Psoas muscle (tissue), 8 donors: ENCODE results near the gene MTX2. TPM values are rescaled to one million over a fixed set of nuclear protein-coding genes. Genes with fewer than 3 reads are reported as not detected.

Experiments
- ATAC-seq, 4 donors: fragments of 200-7000 bp; cut with Tn5 transposase; one replicate each; pipeline ENCODE4 v1.9.1; 2020; ENCODE audit warnings: moderate library complexity in 3 of 4, mild to moderate bottlenecking in 2 of 4
- DNase-seq, 2 donors: peaks; one replicate each; pipeline ENCODE4 v3.0.0-alpha.2; 2020
- H3K27ac ChIP-seq: fragments of 200-600 bp; one replicate; pipeline ENCODE4 v1.8.0; 2022
- H3K27me3 ChIP-seq, 3 donors: fragments of 200-600 bp in 1 of 3; one replicate each; pipeline versions ENCODE4 v1.6.1 to v1.8.0; 2013 to 2022; ENCODE audit warnings: low read length in 2 of 3, mild to moderate bottlenecking in 2 of 3, moderate library complexity in 1 of 3; ENCODE audit not compliant: insufficient read depth in 3 of 3
- H3K36me3 ChIP-seq, 2 donors: fragments of 200-600 bp in 1 of 2; one replicate each; pipeline versions ENCODE4 v1.6.1 to v1.8.0; 2013 to 2022; ENCODE audit warnings: low read depth in 1 of 2, mild to moderate bottlenecking in 1 of 2, moderate library complexity in 1 of 2; ENCODE audit not compliant: insufficient read depth in 1 of 2
- H3K4me1 ChIP-seq: fragments of 200-600 bp; one replicate; pipeline ENCODE4 v1.8.0; 2022
- H3K4me3 ChIP-seq: fragments of 200-600 bp; one replicate; pipeline ENCODE4 v1.8.0; 2022; ENCODE audit warnings: mild to moderate bottlenecking
- H3K9me3 ChIP-seq: fragments of 200-600 bp; one replicate; pipeline ENCODE4 v1.8.0; 2022
- CTCF ChIP-seq: fragments of 200-600 bp; IDR thresholded peaks from one replicate; pipeline ENCODE4 v1.8.0; 2022; ENCODE audit warnings: antibody characterized with exemption
- WGBS, 3 donors: extraction: QIAGEN DNeasy Blood & Tissue Kit; methylation state at CpG; one replicate each; pipeline versions ENCODE4 v1.1.6 to v1.1.7; 2013; 5-methylcytosine and 5-hydroxymethylcytosine counted together
- intact Hi-C, 2 donors: fragments of 100-400 bp; cut with DNase I; formaldehyde crosslinking; loops; one replicate each; pipeline versions ENCODE4 v1.11.0 to v1.14.2; 2022
- polyA plus RNA-seq, 3 donors: library from polyadenylated mRNA; stranded (reverse); fragments of 200-250 nt; gene quantifications; one replicate each; pipeline ENCODE4 v1.2.3, GENCODE V29; 2013
- total RNA-seq, 4 donors: library from RNA; stranded (reverse); fragmentation: NEBNext Ultra II Directional in 2 of 4; extraction: Animal tissue kit (Norgen Biotek cat#: 25700) in 2 of 4; gene quantifications; one replicate each; pipeline versions ENCODE4 v1.2.1 to v1.2.4, GENCODE V29; 2021 to 2023
- donor health status: healthy with polysubstance abuse.
- donor health status: DM: no; HTN: no; CAD: no; lungs with moderate emphysema.
- donor health status: Bipolar disorder and iron deficiency.
- donor health status: healthy.
- donor health status: DM: yes; HTN: yes; CAD: no.
- donor health status: DM: no; HTN: no; CAD: no.
- donor health status: DM: no; HTN: no; CAD: no.
- donor health status: DM: yes; HTN: yes; CAD: no.

MTX2 gene
- total and polyA plus RNA-seq, 7 donors: 33.2 to 91.7 (median 43.6) TPM

- TF ChIP-seq CTCF: no peak
- no peaks in the 10 kb centered on the region for H3K9me3 ChIP-seq
- H3K4me1 ChIP-seq: no peaks in the 10 kb centered on the region
- no peak overlapping the region for H3K4me3 ChIP-seq
- H3K36me3 ChIP-seq: no peaks in the 10 kb centered on the region
- intact Hi-C loops: no loop called here
- DNase-seq (no peak), ATAC-seq (no peak)
- H3K27me3 ChIP-seq: peaks cover 0 to 3% (median 2%) of the 10 kb centered on the region in 3 donors
- no peak overlapping the region for H3K27ac ChIP-seq
- 65 to 73% (median 69%) methylated on average over 4 of the region's 4 CpGs for WGBS, 3 donors
These were observed 31.8 kb upstream of the MTX2 start for GRCh38 chr2:176237456-176237855.

GRCh38 chr2:176239031-176239430 is 30.2 kb upstream of the MTX2 start:
- DNase-seq (no peak), ATAC-seq (no peak)
- TF ChIP-seq CTCF: no peak
- Histone ChIP-seq H3K4me3 (no peak overlapping the region), H3K27me3 (peaks cover 0 to 3% (median 2%) of the 10 kb centered on the region in 3 donors), H3K36me3 (no peaks in the 10 kb centered on the region), H3K9me3 (no peaks in the 10 kb centered on the region), H3K4me1 (no peaks in the 10 kb centered on the region), H3K27ac (no peak overlapping the region)
- 29 to 50% (median 31%) methylated on average over 4 of the region's 4 CpGs for WGBS, 3 donors
- intact Hi-C loops: no loop called here

GRCh38 chr2:176240301-176240700 is 28.9 kb upstream of the MTX2 start:
- ATAC-seq (no peak), DNase-seq (no peak)
- H3K9me3 ChIP-seq: no peaks in the 10 kb centered on the region
- WGBS, 3 donors: 42 to 59% (median 48%) methylated on average over 1 of the region's 1 CpG
- no peak overlapping the region for H3K27ac ChIP-seq
- intact Hi-C loops: no loop called here
- no peaks in the 10 kb centered on the region for H3K36me3 ChIP-seq
- no peak overlapping the region for H3K4me3 ChIP-seq
- no peaks in the 10 kb centered on the region for H3K4me1 ChIP-seq
- TF ChIP-seq CTCF: no peak
- H3K27me3 ChIP-seq: peaks cover 0 to 12% (median 2%) of the 10 kb centered on the region in 3 donors

- Histone ChIP-seq H3K27ac (no peak overlapping the region), H3K4me3 (no peak overlapping the region), H3K36me3 (no peaks in the 10 kb centered on the region), H3K4me1 (no peaks in the 10 kb centered on the region), H3K9me3 (no peaks in the 10 kb centered on the region), H3K27me3 (peaks cover 0 to 12% (median 2%) of the 10 kb centered on the region in 3 donors)
- DNase-seq (no peak), ATAC-seq (no peak)
- TF ChIP-seq CTCF: no peak
- intact Hi-C loops: no loop called here
- WGBS, 3 donors: 10 to 22% (median 21%) methylated on average over 2 of the region's 2 CpGs
These were observed 27.0 kb upstream of the MTX2 start for GRCh38 chr2:176242276-176242675.

GRCh38 chr2:176246331-176246730 is 22.9 kb upstream of the MTX2 start:
- Histone ChIP-seq H3K27me3 (peaks cover 0 to 9% (median 0%) of the 10 kb centered on the region in 3 donors), H3K4me3 (no peak overlapping the region), H3K4me1 (no peaks in the 10 kb centered on the region), H3K9me3 (no peaks in the 10 kb centered on the region), H3K27ac (no peak overlapping the region), H3K36me3 (no peaks in the 10 kb centered on the region)
- no peak for DNase-seq
- no peak for TF ChIP-seq CTCF
- 40 to 52% (median 43%) methylated on average over 4 of the region's 4 CpGs for WGBS, 3 donors
- no peak for ATAC-seq
- intact Hi-C loops: no loop called here
